PFSK-1 (cell line): Measurements from ENCODE around the gene SNTB2.

ENCODE experiments used
- FOXP2 ChIP-seq: optimal IDR thresholded peaks from 2 replicates; pipeline ENCODE3; 2011; ENCODE audit warnings: borderline replicate concordance, control low read depth, inconsistent platforms; ENCODE audit not compliant: insufficient read depth; ENCODE audit errors: extremely low read length, extremely low read depth
- POLR2AphosphoS5 ChIP-seq: IDR thresholded peaks from 2 replicates; pipeline ENCODE4 v1.6.1; 2012; ENCODE audit warnings: low read depth, mild to moderate bottlenecking, control low read depth, low read length, moderate library complexity
- SIN3A ChIP-seq: IDR thresholded peaks from 2 replicates; pipeline ENCODE4 v1.6.1; 2012; ENCODE audit warnings: mild to moderate bottlenecking, low read length, moderate library complexity, borderline replicate concordance; ENCODE audit not compliant: insufficient read depth
- TAF1 ChIP-seq: IDR thresholded peaks from 2 replicates; pipeline ENCODE4 v1.6.1; 2012; ENCODE audit warnings: low read length, control low read depth, borderline replicate concordance; ENCODE audit not compliant: insufficient read depth
- TF ChIP-seq, protein P1 (sequence below), 2 experiments: IDR thresholded peaks; 2 replicates each; pipeline versions ENCODE4 v1.6.1 to v1.8.0; 2011 to 2012; ENCODE audit warnings: low read depth in 2 of 2, low read length in 2 of 2, control low read depth in 1 of 2, inconsistent platforms in 1 of 2, mild to moderate bottlenecking in 1 of 2, moderate library complexity in 1 of 2; ENCODE audit not compliant: insufficient read depth in 1 of 2

Gene SNTB2

GRCh38 chr16:69340095-69340644 lies 153.2 kb downstream of the SNTB2 start:
- no peak for TF ChIP-seq TAF1
- TF ChIP-seq SIN3A: no peak
- TF ChIP-seq FOXP2: no peak
- no peak for TF ChIP-seq POLR2AphosphoS5
- TF ChIP-seq, protein P1, sequence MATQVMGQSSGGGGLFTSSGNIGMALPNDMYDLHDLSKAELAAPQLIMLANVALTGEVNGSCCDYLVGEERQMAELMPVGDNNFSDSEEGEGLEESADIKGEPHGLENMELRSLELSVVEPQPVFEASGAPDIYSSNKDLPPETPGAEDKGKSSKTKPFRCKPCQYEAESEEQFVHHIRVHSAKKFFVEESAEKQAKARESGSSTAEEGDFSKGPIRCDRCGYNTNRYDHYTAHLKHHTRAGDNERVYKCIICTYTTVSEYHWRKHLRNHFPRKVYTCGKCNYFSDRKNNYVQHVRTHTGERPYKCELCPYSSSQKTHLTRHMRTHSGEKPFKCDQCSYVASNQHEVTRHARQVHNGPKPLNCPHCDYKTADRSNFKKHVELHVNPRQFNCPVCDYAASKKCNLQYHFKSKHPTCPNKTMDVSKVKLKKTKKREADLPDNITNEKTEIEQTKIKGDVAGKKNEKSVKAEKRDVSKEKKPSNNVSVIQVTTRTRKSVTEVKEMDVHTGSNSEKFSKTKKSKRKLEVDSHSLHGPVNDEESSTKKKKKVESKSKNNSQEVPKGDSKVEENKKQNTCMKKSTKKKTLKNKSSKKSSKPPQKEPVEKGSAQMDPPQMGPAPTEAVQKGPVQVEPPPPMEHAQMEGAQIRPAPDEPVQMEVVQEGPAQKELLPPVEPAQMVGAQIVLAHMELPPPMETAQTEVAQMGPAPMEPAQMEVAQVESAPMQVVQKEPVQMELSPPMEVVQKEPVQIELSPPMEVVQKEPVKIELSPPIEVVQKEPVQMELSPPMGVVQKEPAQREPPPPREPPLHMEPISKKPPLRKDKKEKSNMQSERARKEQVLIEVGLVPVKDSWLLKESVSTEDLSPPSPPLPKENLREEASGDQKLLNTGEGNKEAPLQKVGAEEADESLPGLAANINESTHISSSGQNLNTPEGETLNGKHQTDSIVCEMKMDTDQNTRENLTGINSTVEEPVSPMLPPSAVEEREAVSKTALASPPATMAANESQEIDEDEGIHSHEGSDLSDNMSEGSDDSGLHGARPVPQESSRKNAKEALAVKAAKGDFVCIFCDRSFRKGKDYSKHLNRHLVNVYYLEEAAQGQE (IDR thresholded peaks at IDR 0.05; ENCODE audit: insufficient read depth in 1 of 2, low read depth in 2 of 2, low read length in 2 of 2): no peak

- TF ChIP-seq POLR2AphosphoS5 (no peak), SIN3A (no peak)
- TF ChIP-seq, protein P1 (IDR thresholded peaks at IDR 0.05; ENCODE audit: insufficient read depth in 1 of 2, low read depth in 2 of 2, low read length in 2 of 2): no peak
Measured at GRCh38 chr16:69344171-69344570, 157.2 kb downstream of the SNTB2 start.

- TF ChIP-seq SIN3A (no peak), FOXP2 (no peak)
Measured at GRCh38 chr16:69345923-69346322, 159.0 kb downstream of the SNTB2 start.

DNA sequence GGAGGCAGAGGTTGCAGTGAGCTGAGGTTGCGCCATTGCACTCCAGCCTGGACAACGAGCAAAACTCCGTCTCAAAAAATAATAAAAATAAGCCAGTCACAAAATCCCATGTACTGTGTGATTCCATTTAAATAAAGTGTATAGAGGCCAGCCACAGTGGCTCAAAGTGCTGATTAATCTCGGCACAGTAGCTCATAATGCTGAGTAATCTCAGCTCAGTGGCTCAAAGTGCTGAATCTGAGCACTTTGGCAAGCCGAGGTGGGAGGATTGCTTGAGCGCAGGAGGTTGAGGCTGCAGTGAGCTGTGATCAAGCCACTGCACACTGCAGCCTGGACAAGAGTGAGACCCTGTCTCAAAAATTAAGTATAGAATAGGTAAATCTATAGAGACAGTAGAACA lies 159.7 kb downstream of the SNTB2 start:
- no peak for TF ChIP-seq SIN3A
- TF ChIP-seq TAF1: no peak
- no peak for TF ChIP-seq POLR2AphosphoS5
- TF ChIP-seq, protein P1 (IDR thresholded peaks at IDR 0.05; ENCODE audit: insufficient read depth in 1 of 2, low read depth in 2 of 2, low read length in 2 of 2): no peak
- no peak for TF ChIP-seq FOXP2

GRCh38 chr16:69348222-69348621 lies 161.3 kb downstream of the SNTB2 start:
- TF ChIP-seq SIN3A: no peak
- no peak for TF ChIP-seq TAF1
- no peak for TF ChIP-seq FOXP2
- TF ChIP-seq, protein P1 (IDR thresholded peaks at IDR 0.05; ENCODE audit: insufficient read depth in 1 of 2, low read depth in 2 of 2, low read length in 2 of 2): no peak
- no peak for TF ChIP-seq POLR2AphosphoS5

GRCh38 chr16:69349536-69349935 lies 162.6 kb downstream of the SNTB2 start:
- no peak for TF ChIP-seq POLR2AphosphoS5
- TF ChIP-seq TAF1: no peak
- TF ChIP-seq, protein P1 (IDR thresholded peaks at IDR 0.05; ENCODE audit: insufficient read depth in 1 of 2, low read depth in 2 of 2, low read length in 2 of 2): no peak
- no peak for TF ChIP-seq SIN3A
- TF ChIP-seq FOXP2: no peak
